ENCODE results near the gene CYP2W1. TPM values are rescaled to one million over a fixed set of nuclear protein-coding genes. Genes with fewer than 3 reads are reported as not detected.
"Not testable (repeated sequence)": the region's sequence is repeated elsewhere in the genome, so short reads cannot be mapped to it uniquely, and the experiment has no call there.

CYP2W1 gene, protein sequence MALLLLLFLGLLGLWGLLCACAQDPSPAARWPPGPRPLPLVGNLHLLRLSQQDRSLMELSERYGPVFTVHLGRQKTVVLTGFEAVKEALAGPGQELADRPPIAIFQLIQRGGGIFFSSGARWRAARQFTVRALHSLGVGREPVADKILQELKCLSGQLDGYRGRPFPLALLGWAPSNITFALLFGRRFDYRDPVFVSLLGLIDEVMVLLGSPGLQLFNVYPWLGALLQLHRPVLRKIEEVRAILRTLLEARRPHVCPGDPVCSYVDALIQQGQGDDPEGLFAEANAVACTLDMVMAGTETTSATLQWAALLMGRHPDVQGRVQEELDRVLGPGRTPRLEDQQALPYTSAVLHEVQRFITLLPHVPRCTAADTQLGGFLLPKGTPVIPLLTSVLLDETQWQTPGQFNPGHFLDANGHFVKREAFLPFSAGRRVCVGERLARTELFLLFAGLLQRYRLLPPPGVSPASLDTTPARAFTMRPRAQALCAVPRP
- not detected for total RNA-seq
- 0 reads per million in 2 donors for total RNA-seq

DNA sequence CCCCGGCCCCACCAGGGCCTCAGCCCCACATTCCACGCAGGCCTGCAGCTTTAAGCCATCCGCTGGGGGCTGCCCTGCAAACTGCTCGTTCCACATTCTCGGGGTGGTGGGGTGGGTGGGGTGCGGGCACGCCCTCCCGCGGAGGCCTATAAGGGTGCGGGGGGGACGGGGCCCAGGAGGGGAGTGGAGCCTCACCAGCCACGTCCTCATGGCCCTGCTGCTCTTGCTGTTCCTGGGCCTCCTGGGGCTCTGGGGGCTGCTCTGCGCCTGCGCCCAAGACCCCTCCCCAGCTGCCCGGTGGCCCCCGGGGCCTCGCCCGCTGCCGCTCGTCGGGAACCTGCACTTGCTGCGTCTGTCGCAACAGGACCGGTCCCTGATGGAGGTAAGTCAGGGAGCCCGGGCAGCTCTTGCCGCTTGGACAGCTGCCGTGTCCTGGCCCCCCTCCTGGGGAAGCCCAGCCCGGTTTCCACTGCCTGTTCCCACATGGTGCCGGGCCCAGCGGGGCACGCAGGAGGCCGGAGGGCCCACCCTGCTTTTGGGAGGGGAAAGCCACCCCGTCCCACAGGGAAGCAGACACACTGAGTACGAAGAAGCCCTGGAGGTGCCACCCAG, at the start of gene CYP2W1:
TSS of gene CYP2W1 (plus strand) at position 178 of the 612 bp plus-strand sequence. CDS start at position 209, 31 bp downstream.
- no peaks in the 10 kb centered on the region for H3K9me3 ChIP-seq (ENCODE audit: control insufficient read depth, low read length, poor library complexity, severe bottlenecking)
- no peak within 1 kb of the TSS for H3K27ac Mint-ChIP-seq
- ATAC-seq (no peak), DNase-seq (no peak)
- H3K36me3 Mint-ChIP-seq (ENCODE audit: low read depth) = no peaks in the 10 kb centered on the region
- no peak within 1 kb of the TSS for H3K4me3 Mint-ChIP-seq
- no peaks in the 10 kb centered on the region for H3K4me1 Mint-ChIP-seq
- H3K27me3 Mint-ChIP-seq = peaks cover 11% of the 10 kb centered on the region

DNA sequence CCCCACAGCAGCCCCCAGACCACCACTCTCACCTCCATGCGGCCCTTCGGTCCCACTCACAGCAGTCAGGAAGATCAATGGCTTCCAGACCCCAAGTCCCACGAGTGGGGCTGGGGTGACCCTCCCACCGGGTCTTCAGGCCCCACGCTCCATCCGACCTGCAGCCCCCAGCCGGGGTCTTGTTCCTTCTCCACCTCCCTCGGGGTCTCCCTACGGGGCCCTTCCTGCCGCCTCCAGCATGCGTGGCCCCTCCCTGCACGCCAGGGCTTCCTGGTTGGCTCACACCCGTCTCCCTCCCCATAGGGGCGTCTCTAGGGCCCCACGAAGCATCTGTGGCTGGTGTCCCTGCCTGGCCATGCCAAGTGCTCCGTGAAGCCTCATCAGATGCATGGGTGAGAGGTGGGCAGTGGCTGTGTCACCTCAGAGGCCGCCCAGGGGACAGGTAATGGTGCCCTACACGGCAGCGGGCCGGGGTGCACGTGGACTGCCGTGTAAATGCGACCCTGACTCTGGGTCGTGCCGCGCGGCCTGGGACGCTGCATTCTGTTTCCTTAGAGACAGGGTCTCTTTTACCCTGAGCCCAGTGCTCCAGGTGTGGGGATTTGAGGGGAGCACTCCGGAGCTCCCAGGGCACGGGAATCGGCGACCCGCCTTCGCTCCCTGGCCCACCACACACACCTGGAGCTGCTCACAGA, 48.4 kb upstream of the CYP2W1 start:
- Mint-ChIP-seq H3K4me1 (peaks cover 10% of the 10 kb centered on the region), H3K27me3 (no peaks in the 10 kb centered on the region), H3K27ac (no peak overlapping the region), H3K36me3 (ENCODE audit: low read depth) (no peaks in the 10 kb centered on the region), H3K4me3 (no peak overlapping the region)
- no peaks in the 10 kb centered on the region for H3K9me3 ChIP-seq (ENCODE audit: control insufficient read depth, low read length, poor library complexity, severe bottlenecking)
- no peak for ATAC-seq
- DNase-seq = no peak

DNA sequence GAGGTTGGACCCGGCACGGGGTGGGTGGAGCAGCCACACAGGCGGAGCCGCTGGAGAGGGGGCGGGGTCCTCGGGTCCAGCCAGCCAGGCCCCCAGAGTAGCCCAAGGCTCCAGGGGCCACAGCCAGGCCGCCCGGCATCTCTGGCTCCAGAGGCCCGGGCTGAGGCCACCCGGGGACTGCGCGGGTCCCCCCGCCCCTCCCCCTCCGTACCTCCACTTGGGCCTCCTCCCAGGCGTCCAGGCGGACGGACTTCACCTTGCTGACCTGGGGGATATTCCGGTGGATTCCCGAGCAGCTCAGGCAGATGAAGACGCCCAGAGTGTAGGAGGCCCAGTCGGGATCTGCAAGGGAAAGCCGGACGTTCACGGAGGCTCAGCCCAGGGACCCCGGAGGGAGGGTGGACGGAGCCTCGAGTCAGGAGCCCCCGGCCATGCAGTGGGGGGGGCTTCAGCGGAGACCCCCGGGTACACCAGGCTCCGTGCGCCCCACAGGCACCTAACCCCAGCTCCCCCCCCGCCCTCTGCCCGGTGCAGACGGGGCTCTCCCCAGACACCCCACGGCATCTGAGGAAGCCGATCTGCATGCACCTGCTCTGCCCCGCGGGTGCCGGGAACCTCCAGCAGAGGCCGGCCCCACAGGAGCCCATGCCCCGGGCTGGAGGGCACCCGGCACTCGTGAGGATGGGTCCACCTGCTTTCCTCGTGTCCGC, 47.7 kb upstream of the CYP2W1 start:
- peaks cover 8% of the 10 kb centered on the region for H3K4me1 Mint-ChIP-seq
- DNase-seq (no peak), ATAC-seq (no peak)
- H3K36me3 Mint-ChIP-seq (ENCODE audit: low read depth) = no peaks in the 10 kb centered on the region
- no peak overlapping the region for H3K4me3 Mint-ChIP-seq
- no peaks in the 10 kb centered on the region for H3K9me3 ChIP-seq (ENCODE audit: control insufficient read depth, low read length, poor library complexity, severe bottlenecking)
- no peak overlapping the region for H3K27ac Mint-ChIP-seq
- H3K27me3 Mint-ChIP-seq = no peaks in the 10 kb centered on the region

DNA sequence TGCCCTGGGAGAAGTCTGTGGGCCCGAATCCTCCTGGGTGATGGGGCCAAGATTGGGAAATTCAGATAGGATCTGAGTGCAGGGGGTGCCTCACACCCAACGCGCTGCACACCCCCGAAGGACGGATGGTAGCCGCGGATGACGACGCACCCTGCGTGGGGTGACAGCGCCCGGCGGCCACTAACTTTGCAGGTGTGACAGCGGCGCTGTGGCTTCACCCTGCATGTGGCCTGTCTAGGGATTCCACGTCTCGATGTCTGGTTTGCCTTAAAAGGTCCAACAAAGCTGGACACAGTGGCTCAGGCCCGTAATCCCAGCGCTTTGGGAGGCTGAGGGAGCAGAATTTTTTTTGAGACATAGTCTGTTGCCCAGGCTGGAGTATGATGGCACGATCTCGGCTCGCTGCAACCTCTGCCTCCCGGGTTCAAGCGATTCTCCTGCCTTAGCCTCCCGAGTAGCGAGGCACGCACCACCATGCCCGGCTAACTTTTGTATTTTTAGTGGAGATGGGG, 47.1 kb upstream of the CYP2W1 start:
- Mint-ChIP-seq H3K4me3 (no peak overlapping the region), H3K27me3 (no peaks in the 10 kb centered on the region), H3K4me1 (peaks cover 7% of the 10 kb centered on the region), H3K36me3 (ENCODE audit: low read depth) (no peaks in the 10 kb centered on the region), H3K27ac (no peak overlapping the region)
- H3K9me3 ChIP-seq (ENCODE audit: control insufficient read depth, low read length, poor library complexity, severe bottlenecking) = no peaks in the 10 kb centered on the region
- DNase-seq = no peak
- ATAC-seq = no peak

DNA sequence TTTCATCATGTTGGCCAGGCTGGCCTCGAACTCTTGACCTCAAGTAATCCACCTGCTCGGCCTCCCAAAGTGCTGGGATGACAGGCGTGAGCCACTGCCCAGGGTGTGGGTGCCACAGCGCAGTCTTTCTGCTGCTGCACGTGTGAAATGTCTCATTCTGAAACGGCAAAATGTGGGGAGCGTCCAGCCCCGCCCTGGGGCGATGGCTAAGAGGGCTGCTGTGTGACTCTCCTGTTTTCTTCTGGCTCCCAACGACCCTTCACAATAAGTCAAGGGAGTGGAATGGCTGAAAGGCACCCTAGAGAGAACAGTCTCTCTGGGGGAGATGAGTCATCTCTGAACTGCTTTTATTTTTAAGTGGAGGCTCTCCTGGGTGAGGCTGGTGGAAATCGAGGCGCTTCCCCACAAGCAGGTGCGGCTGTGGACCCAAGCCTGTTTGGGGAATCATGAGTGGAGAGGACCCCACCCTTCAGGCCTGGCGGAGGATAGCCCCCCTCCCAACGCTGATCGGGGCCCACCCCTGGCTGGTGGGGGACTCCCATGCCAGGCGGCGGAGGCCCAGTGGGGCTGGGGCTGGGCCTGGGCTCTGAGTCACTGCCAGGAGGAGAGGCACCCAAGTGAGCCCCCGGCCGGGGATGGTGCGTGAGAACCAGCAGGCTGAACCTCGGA, 46.5 kb upstream of the CYP2W1 start:
- DNase-seq (no peak), ATAC-seq (no peak)
- peaks cover 5% of the 10 kb centered on the region for H3K4me1 Mint-ChIP-seq
- H3K9me3 ChIP-seq (ENCODE audit: control insufficient read depth, low read length, poor library complexity, severe bottlenecking) = no peaks in the 10 kb centered on the region
- H3K36me3 Mint-ChIP-seq (ENCODE audit: low read depth) = no peaks in the 10 kb centered on the region
- no peak overlapping the region for H3K4me3 Mint-ChIP-seq
- H3K27ac Mint-ChIP-seq = no peak overlapping the region
- no peaks in the 10 kb centered on the region for H3K27me3 Mint-ChIP-seq

DNA sequence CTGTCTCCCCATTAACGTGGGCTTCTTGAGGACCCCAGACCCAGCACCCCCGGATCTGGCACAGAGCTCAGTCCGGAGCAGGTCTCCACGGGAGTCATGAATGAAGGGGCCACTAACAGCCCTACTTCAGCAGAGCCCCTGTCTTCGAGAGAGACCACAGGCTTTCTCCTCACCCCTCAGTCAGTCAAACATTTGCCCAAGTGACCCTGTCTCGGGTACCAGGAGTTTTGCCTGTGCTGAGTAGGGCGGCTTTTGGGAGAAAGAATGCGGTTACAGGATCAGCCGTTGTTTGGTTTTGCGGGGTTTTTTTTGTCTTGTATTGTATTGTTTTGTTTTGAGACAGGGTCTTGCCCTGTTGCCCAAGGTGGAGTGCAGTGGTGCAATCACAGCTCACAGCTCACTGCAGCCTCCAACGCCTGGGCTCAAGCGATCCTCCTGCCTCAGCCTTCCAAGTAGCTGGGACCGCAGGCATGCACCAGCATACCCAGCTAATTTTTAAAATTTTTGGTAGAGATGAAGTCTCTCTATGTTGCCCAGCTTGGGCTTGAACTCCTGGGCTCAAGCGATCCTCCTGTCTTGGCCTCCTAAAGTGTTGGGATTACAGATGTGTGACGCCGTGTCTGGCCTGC, 45.0 kb upstream of the CYP2W1 start:
- Mint-ChIP-seq H3K4me3 (no peak overlapping the region), H3K27me3 (no peaks in the 10 kb centered on the region), H3K36me3 (ENCODE audit: low read depth) (no peaks in the 10 kb centered on the region), H3K27ac (peak overlapping the region; percentile 32), H3K4me1 (peaks cover 5% of the 10 kb centered on the region)
- no peak for ATAC-seq
- DNase-seq = no peak
- H3K9me3 ChIP-seq (ENCODE audit: control insufficient read depth, low read length, poor library complexity, severe bottlenecking) = no peaks in the 10 kb centered on the region

DNA sequence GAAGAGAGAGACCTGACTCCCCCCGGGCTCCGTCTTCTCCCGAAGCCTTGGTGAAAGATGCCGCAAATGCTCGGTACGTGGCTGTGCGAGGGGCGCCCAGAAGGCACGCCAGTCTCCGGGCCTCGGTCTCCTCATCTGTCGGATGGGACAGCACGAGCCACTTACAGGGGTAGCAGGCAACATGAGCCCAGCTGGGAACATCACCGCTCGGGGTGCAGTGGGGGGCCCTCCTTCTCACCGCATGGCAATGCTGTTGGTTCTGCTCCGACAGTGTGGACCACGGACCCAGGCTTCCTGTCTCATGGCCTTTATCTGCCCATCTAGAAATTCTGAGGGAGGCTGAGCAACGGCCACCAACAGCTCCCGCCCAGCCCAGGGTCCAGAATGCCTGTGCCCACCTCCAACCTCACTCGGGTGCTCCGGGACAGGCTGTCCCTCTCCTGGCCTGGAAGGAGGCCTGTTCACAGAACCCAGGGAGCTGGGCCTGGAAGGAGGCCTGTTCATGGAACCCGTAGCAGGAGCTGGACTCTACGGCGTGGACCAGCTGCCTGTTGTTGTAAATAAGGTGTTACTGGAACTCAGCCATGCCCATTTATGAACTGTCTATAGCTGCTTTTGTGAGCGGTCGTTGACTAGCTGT, 44.3 kb upstream of the CYP2W1 start:
- H3K4me1 Mint-ChIP-seq = peaks cover 5% of the 10 kb centered on the region
- no peak for ATAC-seq
- no peak for DNase-seq
- no peaks in the 10 kb centered on the region for H3K27me3 Mint-ChIP-seq
- no peak overlapping the region for H3K4me3 Mint-ChIP-seq
- H3K9me3 ChIP-seq (ENCODE audit: control insufficient read depth, low read length, poor library complexity, severe bottlenecking) = no peaks in the 10 kb centered on the region
- H3K36me3 Mint-ChIP-seq (ENCODE audit: low read depth) = no peaks in the 10 kb centered on the region
- H3K27ac Mint-ChIP-seq = peak overlapping the region; percentile 32

DNA sequence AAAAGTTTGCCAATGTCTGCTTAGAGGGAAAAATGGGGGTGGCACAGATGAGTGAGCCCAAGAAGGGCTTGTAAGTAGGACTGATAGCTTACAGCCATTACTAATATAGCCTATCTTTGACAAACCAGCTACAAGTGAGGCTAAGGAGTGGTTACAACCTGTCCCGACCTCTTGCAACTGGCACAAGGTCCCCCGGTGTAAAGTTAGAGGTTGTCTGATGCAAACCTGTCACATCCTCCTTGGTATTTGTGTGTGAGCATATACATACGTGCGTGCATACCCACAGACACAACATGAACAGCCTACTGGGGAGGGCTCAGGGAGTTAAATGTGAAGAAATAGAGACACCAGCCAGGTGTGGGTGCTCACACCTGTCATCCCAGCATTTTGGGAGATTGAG, 43.1 kb upstream of the CYP2W1 start:
- no peaks in the 10 kb centered on the region for H3K9me3 ChIP-seq (ENCODE audit: control insufficient read depth, low read length, poor library complexity, severe bottlenecking)
- H3K27me3 Mint-ChIP-seq = no peaks in the 10 kb centered on the region
- ATAC-seq = no peak
- no peak overlapping the region for H3K4me3 Mint-ChIP-seq
- no peak overlapping the region for H3K27ac Mint-ChIP-seq
- peaks cover 5% of the 10 kb centered on the region for H3K4me1 Mint-ChIP-seq
- no peaks in the 10 kb centered on the region for H3K36me3 Mint-ChIP-seq (ENCODE audit: low read depth)
- no peak for DNase-seq

DNA sequence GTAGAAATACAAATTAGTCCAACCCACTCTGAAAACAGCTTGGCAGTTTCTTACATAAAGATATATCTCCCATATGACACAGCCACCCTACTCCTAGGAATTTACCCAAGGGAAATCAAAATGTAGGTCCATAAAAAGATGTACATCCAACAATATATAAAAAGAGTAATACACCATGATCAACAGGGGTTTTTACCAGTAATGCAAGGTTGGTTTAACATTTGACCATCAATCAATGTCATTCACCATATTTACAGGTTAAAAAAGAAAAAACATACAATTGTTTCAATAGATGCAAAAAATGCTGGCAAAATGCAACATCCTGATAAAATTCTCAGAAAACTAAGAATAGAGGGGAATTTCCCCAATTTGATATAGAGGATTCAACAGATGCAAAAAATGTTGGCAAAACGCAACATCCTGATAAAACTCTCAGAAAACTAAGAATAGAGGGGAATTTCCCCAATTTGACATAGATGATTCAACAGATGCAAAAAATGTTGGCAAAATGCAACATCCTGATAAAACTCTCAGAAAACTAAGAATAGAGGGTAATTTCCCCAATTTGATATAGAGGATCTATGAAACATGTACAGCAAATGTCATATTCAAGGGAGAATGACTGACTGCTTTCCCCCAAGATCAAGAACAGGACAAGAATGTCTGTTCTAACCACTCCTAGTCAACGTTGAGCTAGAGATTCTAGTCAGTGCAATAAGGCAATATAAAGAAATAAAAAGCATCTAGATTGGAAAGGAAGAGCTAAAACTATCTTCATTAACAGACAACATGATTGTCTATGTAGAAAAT, 42.2 kb upstream of the CYP2W1 start:
- ATAC-seq (no peak), DNase-seq (no peak)
- peaks cover 5% of the 10 kb centered on the region for H3K4me1 Mint-ChIP-seq
- no peaks in the 10 kb centered on the region for H3K36me3 Mint-ChIP-seq (ENCODE audit: low read depth)
- no peak overlapping the region for H3K4me3 Mint-ChIP-seq
- no peaks in the 10 kb centered on the region for H3K27me3 Mint-ChIP-seq
- no peaks in the 10 kb centered on the region for H3K9me3 ChIP-seq (ENCODE audit: control insufficient read depth, low read length, poor library complexity, severe bottlenecking)
- H3K27ac Mint-ChIP-seq = no peak overlapping the region

DNA sequence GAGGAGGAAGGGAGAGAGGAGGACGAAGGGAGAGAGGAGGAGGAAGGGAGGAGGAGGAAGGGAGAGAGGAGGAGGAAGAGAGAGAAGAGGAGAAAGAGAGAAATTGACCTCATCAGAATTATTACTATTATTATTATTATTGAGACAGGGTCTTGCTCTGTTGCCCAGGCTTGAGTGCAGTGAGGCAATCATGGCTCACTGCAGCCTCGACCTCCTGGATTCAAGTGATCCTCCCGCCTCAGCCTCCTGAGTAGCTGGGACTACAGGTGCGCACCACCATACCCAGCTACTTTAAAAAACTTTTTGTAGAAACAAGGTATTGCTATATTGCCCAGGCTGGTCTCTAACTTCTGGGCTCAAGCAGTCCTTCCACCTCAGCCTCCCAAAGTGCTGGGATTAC, 39.2 kb upstream of the CYP2W1 start:
- DNase-seq; ATAC-seq; H3K36me3 Mint-ChIP-seq (ENCODE audit: low read depth); H3K9me3 ChIP-seq (ENCODE audit: control insufficient read depth, low read length, poor library complexity, severe bottlenecking); H3K4me1 Mint-ChIP-seq; H3K27me3 Mint-ChIP-seq; H3K4me3 Mint-ChIP-seq; H3K27ac Mint-ChIP-seq: not testable (repeated sequence)

DNA sequence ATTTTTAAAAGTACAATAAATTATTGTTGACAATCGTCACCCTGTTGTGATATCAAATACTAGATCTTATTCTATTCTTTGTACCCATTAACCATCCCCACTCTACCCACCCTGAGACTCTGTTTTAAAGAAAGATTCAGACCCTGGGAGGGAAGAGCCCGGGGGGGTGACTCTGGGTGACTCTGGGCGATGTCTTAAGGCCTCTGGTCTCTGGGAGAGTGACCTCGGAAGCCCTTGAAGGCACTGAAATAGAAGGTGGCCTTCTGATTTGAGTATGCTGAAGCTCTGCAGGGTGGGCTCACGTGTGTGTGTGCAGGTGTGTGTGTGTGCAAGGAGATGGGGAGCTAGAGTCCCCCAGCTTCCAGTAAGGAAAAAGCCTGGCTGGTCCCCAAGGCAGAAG, 38.2 kb upstream of the CYP2W1 start:
- Mint-ChIP-seq H3K4me1 (no peaks in the 10 kb centered on the region), H3K36me3 (ENCODE audit: low read depth) (no peaks in the 10 kb centered on the region), H3K27me3 (no peaks in the 10 kb centered on the region), H3K4me3 (no peak overlapping the region), H3K27ac (peak overlapping the region; percentile 27)
- ATAC-seq (no peak), DNase-seq (no peak)
- no peaks in the 10 kb centered on the region for H3K9me3 ChIP-seq (ENCODE audit: control insufficient read depth, low read length, poor library complexity, severe bottlenecking)

All from T-helper 17 cell (primary cell).